ENCODE measurements around the gene FAM83G. TPM values are rescaled to one million over a fixed set of nuclear protein-coding genes. Genes with fewer than 3 reads are reported as not detected.

FAM83G gene
- total RNA-seq, 1 donor from 2014 or later = 12.6 TPM

DNA sequence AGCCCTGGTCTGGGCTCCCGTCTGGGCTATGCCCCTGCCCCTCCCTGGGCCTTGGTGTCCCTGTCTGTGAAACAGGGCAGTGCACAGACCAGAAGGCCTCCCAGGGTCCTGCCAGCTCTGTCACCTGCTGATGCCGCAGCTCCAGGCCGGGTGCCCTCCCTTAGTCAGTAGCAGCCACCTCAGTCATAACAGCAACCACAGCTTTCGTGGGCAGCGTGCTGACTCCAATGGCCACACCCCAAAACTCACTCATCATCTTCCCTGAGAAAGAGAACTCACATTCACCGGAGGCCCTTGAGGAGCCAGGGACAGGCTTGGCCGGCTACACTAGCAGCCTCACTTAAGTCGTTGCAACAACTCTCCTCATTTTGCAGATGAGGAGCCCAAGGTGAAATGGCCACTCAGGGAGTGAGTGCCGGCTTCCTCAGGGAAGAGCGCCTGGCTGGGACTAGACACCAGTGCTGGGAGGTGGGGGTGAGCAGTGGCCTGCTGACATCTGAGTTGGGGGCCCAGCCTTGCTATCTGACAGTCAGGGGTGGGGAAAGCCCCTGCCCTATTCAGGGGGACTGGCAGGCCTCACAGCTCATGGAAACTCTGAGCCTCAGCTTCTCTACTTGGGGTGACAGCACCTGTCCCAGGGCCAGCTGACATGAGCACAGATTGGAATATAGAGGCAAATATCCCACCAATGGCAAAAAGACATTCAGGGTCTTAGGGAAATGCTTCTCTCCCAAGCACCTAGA lies 30.0 kb downstream of the FAM83G start:
- no peak for DNase-seq (ENCODE audit: extremely low read depth, low read depth, low spot score)

GRCh38 chr17:18971801-18972200 lies 32.8 kb downstream of the FAM83G start:
- DNase-seq (ENCODE audit: extremely low read depth, low read depth, low spot score) = no peak

DNA sequence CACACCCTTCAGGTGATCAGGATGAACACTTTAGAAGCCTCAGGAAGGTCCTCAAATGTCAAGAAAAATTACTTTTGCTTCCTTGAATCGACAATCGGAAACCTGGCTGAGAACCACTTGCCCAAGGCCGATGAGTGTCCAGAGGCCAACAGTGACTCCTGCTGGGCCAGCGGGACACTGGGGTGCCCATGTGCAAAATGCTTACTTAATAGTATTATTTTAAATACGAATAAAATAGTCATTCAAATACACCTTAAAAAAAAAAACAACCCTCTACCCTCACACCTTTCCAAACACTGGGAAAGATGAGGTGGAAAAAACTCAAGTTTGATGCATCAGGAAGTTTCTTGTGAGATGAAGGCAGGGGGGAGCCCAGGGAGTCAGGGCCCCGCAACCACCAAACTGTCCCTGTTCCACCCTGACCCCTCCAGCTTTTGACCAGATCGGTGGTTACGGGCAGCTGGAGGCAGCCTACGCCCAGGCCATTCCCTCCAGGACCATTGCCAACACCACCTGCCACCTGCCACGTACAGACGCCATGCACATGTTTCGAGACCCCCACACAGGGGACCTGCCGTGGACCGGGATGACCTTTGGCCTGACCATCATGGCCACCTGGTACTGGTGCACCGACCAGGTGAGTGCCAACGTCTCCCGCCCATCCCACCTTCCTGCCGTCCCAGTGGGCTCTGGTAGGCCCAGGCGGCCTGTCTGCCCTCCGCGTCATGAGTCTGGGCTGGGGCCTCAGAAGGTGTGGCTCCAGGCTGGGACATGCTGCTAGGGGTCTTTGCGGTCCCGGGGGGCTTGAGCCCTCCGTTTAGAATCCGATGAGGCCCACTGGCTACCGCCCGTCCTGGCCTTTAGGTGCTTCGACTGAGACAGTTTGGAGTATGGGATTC lies 33.7 kb downstream of the FAM83G start:
- DNase-seq (ENCODE audit: extremely low read depth, low read depth, low spot score) = no peak

DNA sequence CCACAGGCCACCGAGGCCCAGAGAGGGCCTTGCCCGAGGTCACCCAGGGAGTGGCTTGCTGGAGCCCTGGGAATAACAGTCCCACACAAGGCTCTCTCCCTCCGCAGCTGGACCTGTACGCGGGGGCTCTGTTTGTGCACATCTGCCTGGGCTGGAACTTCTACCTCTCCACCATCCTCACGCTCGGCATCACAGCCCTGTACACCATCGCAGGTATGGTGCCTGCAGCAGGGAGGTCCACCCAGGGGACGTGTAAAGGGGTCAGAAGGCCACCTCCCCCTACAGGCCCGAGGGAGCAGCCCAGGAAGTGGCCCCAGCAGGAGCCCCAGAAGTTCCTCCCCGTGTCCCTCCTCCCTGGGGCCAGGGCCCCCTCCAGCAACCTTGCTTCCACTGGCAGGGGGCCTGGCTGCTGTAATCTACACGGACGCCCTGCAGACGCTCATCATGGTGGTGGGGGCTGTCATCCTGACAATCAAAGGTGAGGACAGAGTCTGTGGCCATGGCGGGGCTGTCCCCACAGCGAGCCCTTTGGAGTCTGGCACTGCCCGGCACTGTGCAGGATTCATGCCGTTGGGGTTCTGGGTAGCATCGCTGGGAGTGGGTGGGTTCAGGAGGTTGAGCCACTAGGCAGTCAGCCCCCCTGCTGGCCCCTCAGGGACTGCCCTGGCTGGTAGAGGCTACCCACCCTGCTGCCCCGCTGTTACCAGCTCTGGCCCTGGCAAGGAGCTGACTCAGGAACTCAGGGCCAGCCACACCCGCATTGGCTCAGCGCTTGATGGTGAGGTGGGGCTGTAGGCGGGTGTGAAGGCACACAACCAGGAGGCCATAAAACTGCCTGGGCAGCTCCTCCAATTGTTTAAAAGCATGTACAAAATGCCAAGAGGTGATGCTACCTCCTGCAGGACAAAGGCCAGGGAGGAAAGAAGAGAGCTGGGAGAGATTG lies 35.3 kb downstream of the FAM83G start:
- DNase-seq (ENCODE audit: extremely low read depth, low read depth, low spot score) = no peak

DNA sequence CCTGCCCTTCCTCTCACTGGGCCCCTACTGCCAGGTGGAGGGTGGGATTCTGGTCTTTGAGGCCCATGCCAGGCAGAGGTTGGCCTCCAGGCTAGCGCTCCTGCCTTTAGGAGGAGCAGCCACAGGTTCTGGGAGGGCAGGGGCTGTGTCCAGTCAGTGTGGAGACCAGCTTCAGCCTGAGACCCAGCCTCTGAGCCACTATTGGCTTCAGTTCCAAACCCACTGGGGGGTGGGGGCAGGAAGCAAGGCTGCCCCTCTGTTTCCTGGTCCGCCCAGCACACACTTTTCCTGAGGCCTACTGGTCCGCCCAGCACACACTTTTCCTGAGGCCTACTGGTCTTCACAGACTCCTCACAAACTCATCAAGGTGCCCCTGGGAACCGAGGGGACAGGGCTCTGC lies 36.2 kb downstream of the FAM83G start:
- DNase-seq (ENCODE audit: extremely low read depth, low read depth, low spot score) = no peak

DNA sequence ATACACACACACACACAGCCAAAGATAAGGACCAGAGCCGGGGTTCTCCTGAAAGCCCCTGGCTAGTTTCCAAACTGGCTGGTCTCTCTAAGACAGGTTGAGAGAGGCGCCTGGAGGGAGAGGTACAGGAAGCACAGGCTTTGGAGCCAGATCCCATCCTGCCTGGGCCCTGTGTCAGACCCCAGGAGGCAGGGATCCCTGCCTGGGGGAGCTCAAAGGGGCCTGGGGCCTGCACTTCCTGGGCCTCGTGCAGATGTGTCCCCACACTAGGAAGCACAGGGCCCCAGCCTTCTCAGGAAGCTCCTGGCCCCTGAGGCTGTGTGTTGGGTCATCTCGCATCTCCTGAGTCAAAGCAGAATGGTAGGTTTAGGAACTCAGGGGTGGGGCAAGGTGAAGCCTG lies 36.6 kb downstream of the FAM83G start:
- DNase-seq (ENCODE audit: extremely low read depth, low read depth, low spot score) = no peak

- no peak for DNase-seq (ENCODE audit: extremely low read depth, low read depth, low spot score)
These were observed 37.5 kb downstream of the FAM83G start for GRCh38 chr17:18966831-18967624.

DNA sequence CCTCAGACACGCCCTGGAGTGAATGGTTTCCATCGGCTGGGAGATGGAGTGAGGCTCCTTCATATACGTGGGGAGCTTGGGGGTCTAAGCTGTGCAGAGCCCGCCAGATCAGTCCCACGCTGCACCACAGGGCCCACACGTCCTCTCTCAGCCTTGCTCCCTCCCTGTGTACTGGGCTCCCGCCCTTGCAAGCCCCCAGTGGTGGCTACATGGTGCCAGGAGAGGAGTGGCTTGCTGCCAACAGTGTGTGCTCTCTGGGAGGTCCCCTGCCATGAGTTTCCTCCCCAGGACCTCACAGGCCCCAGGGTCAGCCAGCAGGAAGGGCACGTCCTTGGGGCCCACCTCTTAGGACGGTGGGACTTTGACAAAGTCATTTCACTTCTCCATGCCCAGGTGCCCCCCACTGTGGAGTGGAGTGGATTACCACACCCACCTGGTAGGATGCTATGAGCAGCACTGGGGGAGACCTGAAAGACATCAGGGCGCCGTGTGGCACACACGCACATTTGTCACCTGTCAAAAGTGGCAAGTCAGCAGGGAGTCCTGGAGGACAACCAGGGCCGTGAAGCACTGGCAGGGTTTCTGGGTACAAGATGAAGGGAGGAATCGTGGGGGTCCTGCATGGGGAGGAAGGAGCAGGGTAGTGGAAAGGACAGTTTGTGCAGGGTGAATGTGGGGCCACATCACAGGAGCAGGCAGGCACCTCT lies 38.9 kb downstream of the FAM83G start:
- DNase-seq (ENCODE audit: extremely low read depth, low read depth, low spot score) = no peak

GRCh38 chr17:18964550-18964949 lies 40.0 kb downstream of the FAM83G start:
- DNase-seq (ENCODE audit: extremely low read depth, low read depth, low spot score) = no peak

DNA sequence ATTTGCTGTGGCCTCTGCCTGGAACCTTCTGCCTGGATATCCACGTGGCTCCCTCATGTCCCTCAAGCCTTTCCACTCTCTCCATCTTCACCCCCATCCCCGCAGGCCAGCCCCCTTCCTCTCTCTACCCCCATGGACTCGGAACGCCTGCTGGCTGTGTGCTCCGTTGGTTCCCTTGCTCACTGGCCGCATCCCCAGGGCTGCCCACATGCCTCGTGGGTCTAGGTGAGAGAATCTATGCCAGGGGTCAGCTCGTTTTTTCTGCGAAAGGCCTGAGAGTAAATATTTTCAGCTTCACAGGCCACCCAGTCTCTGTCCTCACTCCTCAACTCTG lies 40.6 kb downstream of the FAM83G start:
- DNase-seq (ENCODE audit: extremely low read depth, low read depth, low spot score) = no peak

- DNase-seq (ENCODE audit: extremely low read depth, low read depth, low spot score) = no peak
These were observed 41.2 kb downstream of the FAM83G start for GRCh38 chr17:18963126-18964017.

DNA sequence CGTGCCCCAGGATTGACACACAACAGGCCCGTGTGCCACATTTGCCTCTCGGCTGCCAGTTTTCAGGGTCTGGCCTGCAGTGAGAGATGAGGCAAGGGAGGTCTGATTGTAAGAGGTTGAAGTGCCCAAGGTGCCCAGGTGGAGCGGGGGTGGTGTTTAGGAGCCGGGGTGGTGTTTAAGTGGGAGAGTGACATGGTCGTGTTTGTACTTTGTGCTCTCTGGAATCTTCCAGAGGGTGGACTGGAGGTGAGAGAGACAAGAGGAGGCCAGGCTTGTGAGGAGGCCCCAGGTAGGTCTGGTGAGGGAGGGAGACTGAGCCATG lies 42.1 kb downstream of the FAM83G start:
- DNase-seq (ENCODE audit: extremely low read depth, low read depth, low spot score) = no peak

DNA sequence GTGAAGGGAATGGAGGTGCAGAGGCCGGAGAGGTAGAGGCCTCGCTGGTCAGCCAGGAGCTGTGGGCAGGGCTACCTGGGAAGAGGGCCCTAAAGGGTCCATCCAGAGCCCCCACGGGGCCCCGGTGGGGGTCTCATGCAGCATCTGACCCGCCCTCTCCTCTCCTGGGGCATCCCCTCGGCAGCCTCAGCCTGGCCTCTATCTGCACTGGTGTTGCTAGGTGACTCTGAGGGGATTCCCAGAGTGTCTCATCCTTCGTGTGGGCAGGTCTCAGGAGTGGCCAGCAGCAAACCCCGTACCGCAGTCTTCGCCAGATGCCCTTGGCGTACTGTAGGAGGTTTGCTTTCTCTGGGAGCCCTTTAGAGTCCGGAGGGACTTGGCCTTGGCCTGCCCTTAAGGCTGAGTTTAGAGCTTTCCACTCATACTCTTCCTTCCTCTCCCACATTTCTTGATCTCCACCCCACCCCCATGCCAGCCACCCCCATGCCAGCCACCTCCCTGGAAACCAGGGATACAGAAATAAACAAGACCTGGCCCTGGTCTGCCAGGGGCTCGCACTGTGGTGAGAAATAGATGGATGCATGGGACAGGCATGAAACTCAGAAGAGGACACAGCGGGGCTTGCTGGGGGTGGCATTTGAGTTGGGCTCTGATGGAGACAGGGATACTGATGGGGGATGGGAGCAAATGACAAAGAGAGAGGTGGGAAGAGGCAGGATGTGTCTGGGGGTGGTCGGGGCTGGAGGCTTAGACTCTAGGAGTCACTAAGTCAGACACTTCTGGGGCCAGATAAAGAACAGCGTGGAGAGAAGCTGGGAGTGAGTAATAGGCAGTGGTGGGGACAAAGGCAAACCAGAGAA lies 42.7 kb downstream of the FAM83G start:
- DNase-seq (ENCODE audit: extremely low read depth, low read depth, low spot score) = no peak

GRCh38 chr17:18960803-18961511 lies 43.6 kb downstream of the FAM83G start:
- no peak for DNase-seq (ENCODE audit: extremely low read depth, low read depth, low spot score)

DNA sequence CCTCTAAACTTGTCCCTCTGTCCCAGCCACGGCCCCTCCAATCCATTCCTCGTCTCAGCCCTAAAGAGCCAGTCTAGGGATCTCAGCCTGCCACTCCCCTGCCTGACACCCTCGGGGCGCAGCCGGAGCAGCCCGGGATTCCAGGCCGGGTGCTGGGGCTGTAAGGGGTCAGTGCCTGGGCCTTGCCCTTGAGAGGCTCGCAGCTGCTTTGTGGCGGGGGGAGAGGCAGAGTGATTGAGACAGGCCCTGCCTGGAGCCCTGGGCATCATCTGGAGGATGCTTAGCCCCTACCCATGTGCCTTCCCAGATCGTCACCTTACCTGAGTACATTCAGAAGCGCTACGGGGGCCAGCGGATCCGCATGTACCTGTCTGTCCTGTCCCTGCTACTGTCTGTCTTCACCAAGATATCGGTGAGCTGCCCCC lies 44.3 kb downstream of the FAM83G start:
- no peak for DNase-seq (ENCODE audit: extremely low read depth, low read depth, low spot score)

DNA sequence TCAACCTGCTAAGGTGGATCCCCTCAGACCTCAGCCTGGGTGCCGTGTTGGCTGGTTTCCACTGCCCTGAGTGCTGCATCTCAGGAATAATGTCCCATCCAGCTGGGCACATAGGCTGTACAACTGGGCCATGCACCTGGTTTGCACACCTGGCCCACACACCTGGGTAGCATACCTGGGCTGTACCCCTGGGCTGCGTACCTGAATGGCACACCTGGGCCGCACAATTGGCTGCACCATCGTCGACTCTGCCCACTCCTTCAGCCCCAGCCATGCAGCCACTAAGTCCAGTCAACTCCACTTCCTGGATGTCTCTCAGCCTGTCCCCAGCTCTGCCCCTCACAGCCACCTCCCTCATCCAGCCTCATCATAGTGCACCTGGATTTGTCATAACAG lies 44.7 kb downstream of the FAM83G start:
- no peak for DNase-seq (ENCODE audit: extremely low read depth, low read depth, low spot score)

All from glomerular endothelial cell (primary cell).